ENCODE results near the gene BRAT1. TPM values are rescaled to one million over a fixed set of nuclear protein-coding genes. Genes with fewer than 3 reads are reported as not detected.

The BRAT1 gene
- total and polyA plus RNA-seq, 8 donors: 16.3 to 119 (median 27.4) TPM

DNA sequence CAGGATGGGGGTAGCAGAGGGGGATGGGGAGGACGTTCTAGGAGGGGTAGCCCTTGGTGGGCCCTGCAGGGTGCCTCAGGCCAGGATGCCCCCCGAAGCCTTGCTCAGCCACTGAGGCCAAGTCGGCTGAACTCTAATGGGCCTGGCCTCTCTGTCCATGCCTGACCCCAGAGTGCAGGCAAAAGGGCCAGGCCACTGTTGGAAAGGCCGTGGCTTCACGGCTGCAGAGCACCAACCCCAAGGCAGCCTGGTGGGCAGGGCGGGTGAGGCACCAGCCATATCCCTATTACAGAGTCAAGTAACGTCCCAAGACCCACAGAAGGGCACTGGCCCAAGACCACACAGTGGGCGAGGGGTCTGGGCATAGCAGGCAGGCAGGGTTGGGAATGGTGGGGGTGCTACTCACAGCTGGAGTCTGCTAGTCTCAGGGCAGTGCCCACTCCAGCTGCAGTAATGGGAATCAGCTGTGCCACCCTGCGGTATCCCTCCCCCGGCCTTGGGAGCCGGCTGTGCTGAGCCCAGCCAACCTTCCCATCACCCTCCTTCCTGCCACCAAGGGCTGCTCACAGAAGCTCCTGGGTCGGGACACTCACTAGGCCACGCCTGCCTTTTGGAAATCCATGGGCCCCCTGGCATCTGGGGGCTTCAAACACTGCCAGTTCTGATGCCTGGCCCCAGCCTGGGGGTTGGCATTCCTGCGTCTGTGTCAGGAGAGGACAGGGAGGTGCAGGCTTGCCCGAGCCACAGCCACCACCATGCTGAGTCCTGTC, 39.7 kb downstream of the BRAT1 start:
- 92 to 98% (median 93%) methylated on average over 6 to 15 of the region's 15 CpGs for WGBS, 5 donors

DNA sequence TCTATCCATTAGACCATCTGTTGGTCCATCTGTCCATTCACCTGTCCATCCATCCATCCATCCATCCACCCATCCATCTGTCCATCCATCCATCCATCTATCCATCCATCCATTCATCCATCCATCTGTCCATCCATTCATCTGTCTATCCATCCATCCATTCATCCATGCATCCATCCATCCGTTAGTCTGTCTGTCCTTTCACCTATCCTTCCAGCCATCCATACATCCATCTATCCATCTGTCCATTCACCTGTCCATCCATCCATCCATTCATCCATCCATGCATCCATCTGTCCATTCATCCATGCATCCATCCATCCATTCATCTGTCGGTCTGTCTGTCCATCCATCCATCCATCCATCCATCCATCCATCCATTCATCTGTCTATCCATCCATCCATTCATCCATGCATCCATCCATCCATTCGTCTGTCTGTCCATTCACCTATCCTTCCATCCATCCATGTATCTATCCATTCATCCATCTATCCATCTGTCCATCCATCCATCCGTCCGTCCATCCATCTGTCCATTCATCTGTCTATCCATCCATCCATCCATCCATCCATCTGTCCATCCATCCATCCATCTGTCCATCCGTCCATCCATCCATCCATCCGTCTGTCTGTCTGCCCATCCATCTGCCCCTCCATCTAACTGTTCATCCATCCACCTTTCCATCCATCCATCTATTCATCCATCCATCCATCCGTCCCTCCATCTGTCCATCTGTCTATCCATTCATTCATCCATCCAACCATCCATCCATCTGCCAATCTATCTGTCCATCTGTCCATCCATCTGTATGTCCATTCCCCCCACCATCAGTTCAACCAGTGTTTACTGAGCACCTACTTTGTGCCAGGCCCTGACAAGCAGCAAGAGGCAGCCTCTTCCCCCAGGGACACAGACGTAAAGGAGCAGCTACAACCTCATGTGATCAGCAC, 40.6 kb downstream of the BRAT1 start:
- no peak for DNase-seq
- intact Hi-C loops (cut with DNase I; ENCODE audit: low total_unique reads): no loop called here
- 79 to 95% (median 85%) methylated on average over 9 of the region's 9 CpGs for WGBS, 5 donors
- no peaks in the 10 kb centered on the region for H3K36me3 ChIP-seq
- TF ChIP-seq, protein P1, sequence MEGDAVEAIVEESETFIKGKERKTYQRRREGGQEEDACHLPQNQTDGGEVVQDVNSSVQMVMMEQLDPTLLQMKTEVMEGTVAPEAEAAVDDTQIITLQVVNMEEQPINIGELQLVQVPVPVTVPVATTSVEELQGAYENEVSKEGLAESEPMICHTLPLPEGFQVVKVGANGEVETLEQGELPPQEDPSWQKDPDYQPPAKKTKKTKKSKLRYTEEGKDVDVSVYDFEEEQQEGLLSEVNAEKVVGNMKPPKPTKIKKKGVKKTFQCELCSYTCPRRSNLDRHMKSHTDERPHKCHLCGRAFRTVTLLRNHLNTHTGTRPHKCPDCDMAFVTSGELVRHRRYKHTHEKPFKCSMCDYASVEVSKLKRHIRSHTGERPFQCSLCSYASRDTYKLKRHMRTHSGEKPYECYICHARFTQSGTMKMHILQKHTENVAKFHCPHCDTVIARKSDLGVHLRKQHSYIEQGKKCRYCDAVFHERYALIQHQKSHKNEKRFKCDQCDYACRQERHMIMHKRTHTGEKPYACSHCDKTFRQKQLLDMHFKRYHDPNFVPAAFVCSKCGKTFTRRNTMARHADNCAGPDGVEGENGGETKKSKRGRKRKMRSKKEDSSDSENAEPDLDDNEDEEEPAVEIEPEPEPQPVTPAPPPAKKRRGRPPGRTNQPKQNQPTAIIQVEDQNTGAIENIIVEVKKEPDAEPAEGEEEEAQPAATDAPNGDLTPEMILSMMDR (IDR thresholded peaks at IDR 0.05): no peak
- TF ChIP-seq POLR2AphosphoS5 (IDR thresholded peaks at IDR 0.05) (no peak), POLR2A (IDR thresholded peaks at IDR 0.05) (no peak), EP300 (IDR thresholded peaks at IDR 0.05) (no peak)
- peaks cover 0 to 12% (median 0%) of the 10 kb centered on the region in 3 donors for H3K27me3 ChIP-seq
- peaks cover 37 to 52% (median 47%) of the 10 kb centered on the region in 4 donors for H3K4me1 ChIP-seq
- no peak overlapping the region for H3K27ac ChIP-seq
- H3K9me3 ChIP-seq: no peaks in the 10 kb centered on the region
- no peak overlapping the region for H3K4me3 ChIP-seq

More for the DNA sequence above, 39.7 kb downstream of the BRAT1 start:
- Histone ChIP-seq H3K27me3 (peaks cover 0 to 18% (median 0%) of the 10 kb centered on the region in 3 donors), H3K4me1 (peaks cover 37 to 50% (median 45%) of the 10 kb centered on the region in 4 donors), H3K36me3 (no peaks in the 10 kb centered on the region), H3K9me3 (no peaks in the 10 kb centered on the region), H3K4me3 (no peak overlapping the region), H3K27ac (no peak overlapping the region)
- intact Hi-C loops (cut with DNase I; ENCODE audit: low total_unique reads): no loop called here
- TF ChIP-seq EP300 (IDR thresholded peaks at IDR 0.05) (no peak), POLR2AphosphoS5 (IDR thresholded peaks at IDR 0.05) (no peak), POLR2A (IDR thresholded peaks at IDR 0.05) (no peak)
- TF ChIP-seq, protein P1 (IDR thresholded peaks at IDR 0.05): no peak
- DNase-seq: no peak

DNA sequence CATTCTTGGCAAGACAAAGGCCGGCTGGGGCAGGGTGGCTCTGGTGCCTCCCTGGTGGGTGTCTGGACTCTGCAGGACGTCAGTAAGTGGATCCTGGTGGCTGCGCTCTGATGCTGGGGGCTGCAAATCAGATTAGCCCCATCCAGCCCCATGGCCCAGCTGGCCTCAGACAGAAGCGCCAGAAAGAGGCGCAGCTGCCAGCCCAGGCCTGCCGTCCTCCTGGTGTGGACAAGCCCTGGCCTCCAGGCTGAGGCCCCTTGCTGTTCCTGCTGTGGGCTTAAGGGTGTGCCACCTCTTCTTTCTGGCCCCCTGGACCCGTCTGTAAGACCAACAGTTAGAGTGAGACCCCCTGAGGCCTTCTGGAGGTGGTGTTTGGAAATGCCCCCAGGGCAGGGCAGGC, 41.6 kb downstream of the BRAT1 start:
- Histone ChIP-seq H3K9me3 (no peaks in the 10 kb centered on the region), H3K27ac (no peak overlapping the region), H3K4me3 (no peak overlapping the region), H3K27me3 (peaks cover 0 to 6% (median 0%) of the 10 kb centered on the region in 3 donors), H3K36me3 (no peaks in the 10 kb centered on the region), H3K4me1 (peaks cover 30 to 54% (median 51%) of the 10 kb centered on the region in 4 donors)
- intact Hi-C loops (cut with DNase I; ENCODE audit: low total_unique reads): no loop called here
- WGBS, 5 donors: 95 to 99% (median 96%) methylated on average over 7 of the region's 7 CpGs; no CpG with 5 or more reads in 1 of the 5 donors
- TF ChIP-seq POLR2A (IDR thresholded peaks at IDR 0.05): no peak
- TF ChIP-seq, protein P1 (IDR thresholded peaks at IDR 0.05): no peak
- no peak for TF ChIP-seq EP300 (IDR thresholded peaks at IDR 0.05)
- TF ChIP-seq POLR2AphosphoS5 (IDR thresholded peaks at IDR 0.05): no peak
- DNase-seq: peak in 1 of 2 donors; percentile 72

DNA sequence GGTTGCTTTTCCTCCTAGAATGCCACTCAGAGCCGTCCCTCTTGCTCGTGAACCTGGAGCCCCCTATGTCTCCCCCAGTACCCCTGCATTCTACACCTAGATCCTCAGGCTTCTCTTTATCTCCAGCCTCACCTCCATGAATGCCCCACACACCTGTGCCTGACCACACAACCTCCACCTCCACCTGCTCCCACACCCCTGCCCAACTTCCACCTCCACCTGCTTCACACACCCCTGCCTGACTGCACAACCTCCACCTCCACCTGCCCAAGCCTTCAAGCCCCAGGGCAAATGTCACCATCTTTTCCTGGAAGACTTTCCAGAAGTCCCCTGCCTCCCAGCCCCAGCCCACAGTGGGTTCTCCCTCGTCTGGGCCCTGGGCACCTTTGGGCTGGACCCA, 42.6 kb downstream of the BRAT1 start:
- 72 to 90% (median 80%) methylated on average over 3 of the region's 3 CpGs for WGBS, 5 donors
- H3K36me3 ChIP-seq: no peaks in the 10 kb centered on the region
- peak overlapping the region in 3 of 5 donors; percentile 34 to 81 (median 75) for H3K27ac ChIP-seq
- H3K4me3 ChIP-seq: no peak overlapping the region
- intact Hi-C loops (cut with DNase I; ENCODE audit: low total_unique reads): no loop called here
- no peak for DNase-seq
- H3K27me3 ChIP-seq: no peaks in the 10 kb centered on the region
- TF ChIP-seq POLR2AphosphoS5 (IDR thresholded peaks at IDR 0.05): no peak
- H3K9me3 ChIP-seq: no peaks in the 10 kb centered on the region
- H3K4me1 ChIP-seq: peaks cover 31 to 55% (median 49%) of the 10 kb centered on the region in 4 donors
